GM19351 (cell line): ENCODE measurements around the gene PDE6A.
"Not testable (repeated sequence)": the region's sequence is repeated elsewhere in the genome, so short reads cannot be mapped to it uniquely, and the experiment has no call there.

Experiments
- ATAC-seq: cut with Tn5 transposase; IDR thresholded peaks from one replicate; pipeline ENCODE4 v1.9.1; 2021; ENCODE audit warnings: mild to moderate bottlenecking, moderate library complexity; ENCODE audit not compliant: unreplicated experiment

Gene PDE6A

DNA sequence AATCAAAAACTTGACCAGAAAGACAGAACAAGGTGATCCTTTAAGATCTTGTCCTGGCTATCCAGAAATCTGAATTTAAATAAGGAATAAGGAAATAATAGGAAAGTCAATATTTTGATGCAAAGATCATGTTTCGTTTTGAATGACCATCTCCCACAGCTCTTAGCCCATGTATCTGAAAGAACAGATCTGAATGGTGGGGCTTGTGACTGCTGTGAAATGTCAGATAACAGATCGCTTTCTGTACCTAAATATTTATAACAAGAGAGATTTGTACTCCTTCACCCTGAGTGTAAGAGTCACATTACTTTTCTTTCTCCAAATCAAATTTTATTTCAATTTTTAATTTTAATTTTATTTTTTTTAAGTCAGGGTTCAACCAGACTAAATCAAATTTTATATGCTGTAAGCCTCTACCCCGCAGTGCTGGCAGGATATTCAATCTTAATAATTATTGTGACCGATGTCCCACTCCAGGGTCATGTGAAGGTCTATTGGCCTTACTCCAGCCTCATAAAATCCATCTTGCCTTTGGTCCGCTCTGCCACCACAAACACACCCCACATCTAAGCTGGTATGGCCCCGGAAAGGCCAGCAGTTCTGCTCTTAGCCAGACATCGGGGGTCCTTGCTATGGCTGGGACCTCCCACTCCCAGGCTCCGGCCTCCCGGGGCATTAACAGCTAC is 9.0 kb upstream of the PDE6A start:
- ATAC-seq, result no peak

DNA sequence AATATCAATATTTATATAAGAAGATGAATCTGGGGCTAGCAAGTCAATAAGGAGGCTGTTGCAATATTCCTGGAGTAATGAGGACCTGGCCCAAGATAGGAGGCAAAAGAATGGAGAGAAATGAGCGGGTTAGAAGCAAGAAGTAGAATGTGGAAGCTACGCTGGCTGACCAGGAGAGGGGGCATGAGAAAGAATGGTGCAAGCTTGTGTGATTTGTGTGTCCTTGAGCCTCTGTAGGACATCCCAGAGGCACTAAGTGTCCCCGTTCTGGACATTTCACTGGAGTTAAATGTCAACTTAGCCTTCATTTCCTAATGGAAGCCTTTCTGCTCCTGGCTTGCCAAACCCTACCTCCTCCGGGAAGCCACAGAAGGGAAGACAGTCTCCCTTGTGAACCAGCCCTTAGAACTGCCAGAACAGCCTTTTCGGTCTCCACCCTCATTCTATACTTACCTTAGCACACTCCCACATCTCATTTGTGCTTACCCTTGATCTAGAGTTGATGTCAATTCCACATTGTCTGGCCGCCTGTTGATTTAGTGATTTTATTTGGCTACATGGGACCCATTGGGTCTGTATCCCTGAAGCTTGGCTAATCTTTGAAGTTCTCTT is 6.7 kb upstream of the PDE6A start:
- ATAC-seq, result no peak

DNA sequence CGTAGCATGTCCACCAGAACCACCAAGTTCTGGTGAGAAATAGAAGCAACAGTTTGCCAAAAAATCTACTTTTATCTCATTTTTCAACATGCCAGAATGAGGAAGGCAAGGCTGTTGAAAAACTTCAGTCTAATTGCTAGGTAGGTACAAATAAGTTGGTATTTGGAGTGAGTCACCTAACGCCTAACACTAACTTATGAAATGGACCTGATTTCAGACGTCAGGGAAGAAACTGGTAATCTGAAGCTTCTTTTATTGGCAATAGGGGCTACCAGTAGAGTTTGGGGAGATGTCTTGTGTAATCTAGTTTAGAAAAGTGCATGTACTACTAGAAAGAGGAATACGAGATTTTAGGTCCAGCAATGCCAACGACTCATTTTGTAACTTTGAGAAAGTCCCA is 4.4 kb upstream of the PDE6A start:
- ATAC-seq, result no peak

DNA sequence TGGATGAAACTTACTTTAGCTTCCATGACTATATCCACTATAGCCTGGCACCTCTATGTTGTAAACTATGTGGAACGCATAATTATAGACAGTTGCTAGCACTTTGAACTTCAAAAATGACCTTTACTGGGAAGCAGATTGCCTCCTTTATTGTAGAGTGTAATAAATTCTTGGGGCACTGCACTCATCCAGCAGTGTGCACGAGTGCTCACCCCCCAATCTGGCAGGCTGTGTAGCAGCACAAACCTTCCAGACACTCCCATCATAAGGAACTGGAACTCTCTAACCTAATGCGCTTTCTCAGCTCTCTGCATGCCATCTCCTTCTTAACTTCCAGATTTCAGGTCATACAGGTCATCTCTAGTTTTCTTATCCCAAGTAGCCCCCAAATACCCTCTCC is 1.5 kb upstream of the PDE6A start:
- no peak for ATAC-seq

DNA sequence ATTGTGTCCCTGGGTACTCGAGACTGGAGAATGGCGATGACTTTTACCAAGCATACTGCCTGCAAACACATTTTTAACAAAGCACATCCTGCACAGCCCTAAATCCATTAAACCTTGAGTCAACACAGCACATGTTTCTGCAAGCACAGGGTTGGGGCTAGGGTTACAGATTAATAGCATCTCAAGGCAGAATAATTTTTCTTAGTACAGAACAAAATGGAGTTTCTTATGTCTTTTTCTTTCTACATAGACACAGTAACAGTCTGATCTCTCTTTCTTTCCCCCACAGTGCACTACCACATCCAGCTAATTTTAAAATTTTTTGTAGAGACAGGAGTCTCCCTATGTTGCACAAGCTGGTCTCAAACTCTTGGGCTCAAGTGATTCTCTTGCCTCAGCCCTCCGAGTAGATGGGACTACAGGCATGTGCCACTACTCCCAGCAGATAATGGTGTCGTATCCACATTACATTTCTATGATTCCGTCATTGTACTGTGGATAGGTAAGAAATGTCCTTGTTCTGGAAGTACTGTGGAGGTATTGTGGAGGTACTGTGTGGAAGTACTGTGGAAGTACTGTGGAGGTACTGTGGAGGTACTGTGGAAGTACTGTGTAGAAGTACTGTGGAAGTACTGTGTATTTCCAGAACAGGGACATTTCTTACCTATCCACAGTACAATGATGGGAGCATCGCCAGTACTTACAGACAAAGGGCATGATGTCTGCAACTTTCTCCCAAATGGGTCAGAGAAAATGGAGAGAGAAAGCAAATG is 1.2 kb downstream of the PDE6A start:
- not testable (repeated sequence) for ATAC-seq

DNA sequence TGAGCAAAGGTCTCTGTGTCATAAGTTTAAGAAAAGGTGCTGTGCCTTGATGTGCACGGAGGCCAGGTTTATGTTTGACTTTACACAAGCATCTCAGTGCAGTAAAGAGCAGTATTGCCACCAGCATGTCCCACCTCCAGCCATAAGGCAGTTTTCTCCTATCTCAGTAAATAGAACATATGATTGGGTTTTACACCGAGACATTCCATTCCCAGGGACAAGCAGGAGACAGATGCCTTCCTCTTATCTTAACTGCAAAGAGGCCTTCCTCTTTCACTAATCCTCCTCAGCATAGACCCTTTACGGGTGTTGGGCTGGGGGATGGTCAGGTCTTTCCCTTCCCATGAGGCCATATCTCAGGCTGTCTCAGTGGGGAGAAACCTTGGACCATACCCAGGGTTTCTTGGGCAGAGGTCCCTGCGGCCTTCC is 1.8 kb downstream of the PDE6A start:
- not testable (repeated sequence) for ATAC-seq

DNA sequence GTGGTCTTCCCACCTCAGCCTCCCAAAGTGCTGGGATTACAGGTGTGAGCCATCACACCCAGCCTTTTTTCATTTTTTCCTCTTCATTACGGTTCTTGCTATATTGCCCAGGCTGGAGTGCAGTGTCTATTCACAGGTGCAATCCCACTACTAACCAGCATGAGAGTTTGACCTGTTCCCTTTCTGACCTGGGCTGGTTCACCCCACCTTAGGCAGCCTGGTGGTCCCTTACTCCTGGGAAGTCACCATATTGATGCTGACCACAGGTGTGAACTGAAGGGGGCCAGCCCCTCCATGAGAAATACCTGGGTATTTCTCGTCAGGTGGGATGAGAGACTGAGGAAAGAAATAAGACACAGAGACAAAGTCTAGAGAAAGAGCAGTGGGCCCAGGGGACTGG is 2.4 kb downstream of the PDE6A start:
- no peak for ATAC-seq

DNA sequence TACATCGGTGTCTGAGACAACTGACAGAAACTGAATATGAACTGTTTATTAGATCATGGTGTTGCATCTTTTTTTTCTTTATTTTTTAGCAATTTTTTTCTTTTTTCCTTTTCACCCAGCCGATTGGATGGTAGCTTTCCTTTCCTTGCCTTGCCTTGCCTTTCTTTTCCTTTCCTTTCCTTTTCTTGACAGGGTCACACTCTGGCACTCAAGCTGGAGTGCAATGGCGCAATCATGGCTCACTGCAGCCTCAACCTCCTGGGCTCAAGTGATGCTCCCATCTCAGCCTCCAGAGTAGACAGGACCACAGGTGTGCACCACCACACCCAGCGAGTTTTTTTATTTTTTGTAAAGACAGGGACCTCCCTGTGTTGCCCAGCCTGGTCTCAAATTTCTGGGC is 2.8 kb downstream of the PDE6A start:
- ATAC-seq, result no peak

DNA sequence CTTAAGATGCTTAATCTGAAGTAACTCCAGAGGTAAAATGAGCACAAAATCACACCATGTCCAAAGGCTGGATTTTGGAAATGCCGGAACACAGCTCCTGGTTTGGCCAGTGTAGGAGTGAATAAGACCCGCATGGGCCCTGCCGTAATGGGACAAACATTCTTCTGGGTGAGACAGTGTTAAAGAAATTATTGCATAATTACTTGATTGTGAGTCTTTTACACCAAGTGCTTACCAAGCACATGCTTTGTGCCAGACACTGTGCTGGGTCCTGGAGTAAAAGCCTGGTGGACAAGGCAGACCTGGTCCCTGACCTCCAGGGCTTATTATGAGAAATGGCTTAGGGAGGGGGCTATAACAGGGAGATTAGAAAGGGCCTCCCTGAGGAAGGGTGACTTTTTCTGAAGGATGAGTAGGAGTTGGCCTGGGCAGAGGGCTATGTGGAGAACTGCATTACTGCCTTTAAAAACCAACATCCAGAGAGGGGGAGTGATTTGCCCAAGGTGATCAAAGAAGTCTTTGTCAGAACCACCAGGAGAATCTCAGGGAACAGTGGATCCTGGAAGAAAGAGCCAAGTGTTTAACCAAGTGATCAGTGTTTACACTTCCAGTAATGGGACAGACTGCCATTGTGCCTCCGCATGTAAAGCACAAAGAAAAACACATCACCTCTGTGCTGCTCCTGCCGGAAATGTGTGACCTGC is 3.5 kb downstream of the PDE6A start:
- no peak for ATAC-seq

DNA sequence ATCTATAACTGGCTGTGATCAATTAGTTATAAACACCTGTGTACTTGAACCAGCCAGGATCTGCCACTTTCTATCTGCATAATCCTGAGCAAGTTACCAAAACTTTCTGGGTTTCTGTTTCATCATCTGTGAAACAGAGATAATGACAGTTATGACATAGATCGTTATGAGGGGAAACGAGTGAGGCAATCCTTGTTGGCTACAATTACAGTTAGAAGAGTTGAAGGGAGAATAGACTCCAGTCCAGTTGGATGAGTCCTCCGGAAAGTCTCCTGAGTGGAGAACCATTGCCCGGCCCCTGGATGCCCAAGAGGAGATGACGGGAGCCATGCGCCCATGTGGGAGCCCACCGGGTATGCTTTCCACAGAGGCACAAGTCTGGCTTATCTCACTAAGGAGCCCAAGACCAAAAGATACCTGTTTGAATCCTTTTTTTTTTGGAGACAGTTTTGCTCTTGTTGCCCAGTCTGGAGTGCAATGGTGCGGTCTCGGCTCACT is 4.5 kb downstream of the PDE6A start:
- ATAC-seq, result peak; percentile 91

DNA sequence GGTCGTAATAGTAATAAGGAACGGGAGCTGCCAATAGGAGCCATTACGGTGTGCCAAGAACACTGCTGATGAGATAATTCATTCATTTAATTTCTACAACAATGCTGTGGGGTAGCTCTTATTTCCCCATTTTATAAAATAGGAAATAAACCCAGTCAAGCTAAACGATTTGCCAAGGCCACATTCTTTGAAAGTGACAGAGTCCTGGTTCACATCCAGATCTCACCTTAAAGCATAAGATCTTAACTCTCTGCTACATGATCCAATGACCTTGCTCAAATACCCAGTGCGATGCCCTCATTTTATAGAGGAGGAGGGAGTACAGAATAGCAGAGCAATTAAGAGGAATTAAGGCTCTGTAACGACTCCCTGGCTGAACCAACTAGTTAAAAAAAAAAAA is 5.0 kb downstream of the PDE6A start:
- ATAC-seq, result no peak

DNA sequence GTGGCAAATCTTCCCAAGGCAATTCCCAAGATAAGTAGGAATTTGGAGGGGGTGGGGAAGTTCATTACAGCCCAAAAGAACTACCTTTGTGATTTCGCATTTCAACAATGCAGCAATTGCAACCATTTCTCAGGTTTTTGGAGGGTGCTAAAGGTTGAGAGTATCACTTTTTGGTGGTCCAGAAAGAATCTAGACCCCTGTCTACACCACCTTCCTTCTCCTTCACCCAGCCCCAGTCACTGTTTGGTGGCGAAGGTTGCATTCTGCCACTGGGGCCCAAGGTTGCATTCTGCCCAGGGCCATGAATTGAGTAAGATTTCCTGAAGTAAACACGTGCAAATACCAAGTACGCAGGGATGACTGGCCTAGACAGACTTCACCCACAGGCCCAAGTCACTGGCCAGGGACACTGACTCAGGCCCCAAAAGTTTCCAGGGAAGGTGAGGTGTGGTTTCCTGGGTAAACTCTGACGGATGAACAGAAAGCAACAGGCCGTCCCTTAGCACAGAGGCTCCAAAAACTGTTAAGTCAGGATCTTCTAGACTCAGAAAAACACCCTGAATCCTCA is 5.7 kb downstream of the PDE6A start:
- no peak for ATAC-seq

DNA sequence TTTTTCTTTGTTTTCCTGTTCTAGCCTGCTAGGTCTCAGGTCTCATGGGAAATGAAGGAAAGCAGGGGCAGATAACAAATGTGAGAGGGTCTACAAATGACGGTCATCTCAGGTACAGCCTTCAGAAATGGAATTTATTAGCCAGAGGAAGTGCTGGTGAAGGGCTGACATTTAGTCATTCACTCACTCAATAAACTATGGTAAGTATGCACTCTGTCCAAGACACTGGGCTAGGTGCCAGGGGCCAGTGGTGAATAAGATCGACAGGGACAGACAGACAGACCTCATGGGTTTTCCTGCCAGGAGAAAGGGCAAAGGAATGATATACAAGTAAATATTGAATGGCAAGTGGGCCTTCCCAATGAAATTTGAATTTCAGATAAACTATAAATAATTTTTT is 6.3 kb downstream of the PDE6A start:
- no peak for ATAC-seq

DNA sequence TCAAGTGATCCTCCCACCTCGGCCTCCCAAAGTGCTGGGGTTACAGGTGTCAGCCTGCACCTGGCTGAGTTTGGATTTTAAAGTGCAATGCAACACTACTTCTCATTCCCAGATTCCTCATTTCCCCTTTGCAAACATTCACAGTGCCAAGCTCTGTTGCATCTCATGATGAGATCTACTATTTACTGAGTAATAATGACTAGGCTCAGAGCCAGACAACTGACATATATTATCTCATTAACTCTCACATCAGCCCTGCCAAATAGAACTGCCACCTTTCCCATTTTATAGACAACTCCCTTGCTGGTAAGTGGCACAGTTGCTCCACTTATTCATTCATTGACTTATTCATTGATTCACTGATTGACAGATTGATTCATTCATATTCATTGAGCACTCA is 7.0 kb downstream of the PDE6A start:
- no peak for ATAC-seq

DNA sequence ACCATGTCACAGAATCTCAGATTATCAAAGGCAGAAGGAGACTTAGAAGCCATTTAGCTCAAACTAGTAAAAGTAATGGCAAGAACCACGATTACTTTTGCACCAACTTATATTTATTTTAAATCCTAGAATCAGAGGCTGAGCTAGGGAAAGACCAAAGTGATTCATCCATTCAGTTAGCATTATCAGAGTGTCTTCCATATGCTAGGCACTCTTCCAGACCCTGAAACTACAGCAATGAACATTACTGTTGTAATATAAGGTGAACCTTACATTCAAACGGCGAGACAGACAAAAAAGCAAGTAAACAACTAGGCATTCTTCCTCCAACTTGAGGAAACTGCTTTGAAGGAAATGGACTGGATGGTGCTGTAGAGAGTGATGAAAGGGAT is 7.9 kb downstream of the PDE6A start:
- ATAC-seq, result no peak

DNA sequence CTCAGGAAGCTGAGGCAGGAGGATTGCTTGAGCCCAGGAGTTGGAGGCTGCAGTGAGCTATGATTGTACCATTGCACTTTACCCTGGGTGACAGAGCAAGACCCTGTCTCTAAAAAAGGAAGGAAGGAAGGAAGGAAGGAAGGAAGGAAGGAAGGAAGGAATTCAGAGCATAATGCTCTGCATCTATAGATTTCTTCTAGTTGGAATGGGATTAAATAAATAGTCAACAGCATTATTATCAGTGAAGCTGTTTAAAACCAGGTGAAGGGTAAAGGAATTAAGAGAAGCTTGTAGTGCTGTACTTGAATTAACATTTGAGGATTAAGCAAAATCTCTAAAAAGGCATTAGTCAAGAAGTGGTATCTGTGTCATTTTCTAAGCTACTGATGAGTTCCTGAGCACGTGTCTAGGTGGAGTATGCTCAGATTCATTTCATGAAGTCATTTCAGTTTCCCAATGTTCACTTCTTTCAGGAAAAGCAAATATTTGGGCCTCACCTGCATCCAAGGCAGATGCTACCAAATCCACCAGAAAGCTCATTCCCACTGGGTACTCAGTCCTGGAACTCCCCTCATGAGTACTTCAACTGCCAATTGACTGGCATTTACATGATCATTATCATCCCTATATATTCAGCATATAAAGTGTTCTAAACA is 8.4 kb downstream of the PDE6A start:
- ATAC-seq, result no peak

DNA sequence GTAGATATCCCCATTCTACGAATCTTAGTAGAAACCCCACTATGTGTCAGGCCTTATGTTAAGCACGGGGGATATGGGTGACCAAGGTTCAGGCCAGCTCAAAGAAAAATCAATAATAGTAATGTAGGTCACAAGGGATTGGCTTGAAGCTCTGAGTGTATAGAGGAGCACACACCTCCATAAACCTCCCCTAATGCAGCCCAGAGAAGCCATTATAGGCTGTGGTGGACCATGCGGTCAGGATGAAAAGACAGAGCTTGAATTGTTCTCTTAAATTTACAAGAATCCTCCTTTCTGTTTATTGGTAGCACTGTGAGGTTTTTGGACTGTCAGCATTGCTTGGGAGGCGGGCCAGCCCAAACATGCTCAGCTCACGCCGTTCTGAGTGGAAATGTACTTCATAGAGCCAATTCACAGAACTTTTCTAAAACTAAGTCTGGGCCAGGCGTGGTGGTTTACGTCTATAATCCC is 9.1 kb downstream of the PDE6A start:
- no peak for ATAC-seq

DNA sequence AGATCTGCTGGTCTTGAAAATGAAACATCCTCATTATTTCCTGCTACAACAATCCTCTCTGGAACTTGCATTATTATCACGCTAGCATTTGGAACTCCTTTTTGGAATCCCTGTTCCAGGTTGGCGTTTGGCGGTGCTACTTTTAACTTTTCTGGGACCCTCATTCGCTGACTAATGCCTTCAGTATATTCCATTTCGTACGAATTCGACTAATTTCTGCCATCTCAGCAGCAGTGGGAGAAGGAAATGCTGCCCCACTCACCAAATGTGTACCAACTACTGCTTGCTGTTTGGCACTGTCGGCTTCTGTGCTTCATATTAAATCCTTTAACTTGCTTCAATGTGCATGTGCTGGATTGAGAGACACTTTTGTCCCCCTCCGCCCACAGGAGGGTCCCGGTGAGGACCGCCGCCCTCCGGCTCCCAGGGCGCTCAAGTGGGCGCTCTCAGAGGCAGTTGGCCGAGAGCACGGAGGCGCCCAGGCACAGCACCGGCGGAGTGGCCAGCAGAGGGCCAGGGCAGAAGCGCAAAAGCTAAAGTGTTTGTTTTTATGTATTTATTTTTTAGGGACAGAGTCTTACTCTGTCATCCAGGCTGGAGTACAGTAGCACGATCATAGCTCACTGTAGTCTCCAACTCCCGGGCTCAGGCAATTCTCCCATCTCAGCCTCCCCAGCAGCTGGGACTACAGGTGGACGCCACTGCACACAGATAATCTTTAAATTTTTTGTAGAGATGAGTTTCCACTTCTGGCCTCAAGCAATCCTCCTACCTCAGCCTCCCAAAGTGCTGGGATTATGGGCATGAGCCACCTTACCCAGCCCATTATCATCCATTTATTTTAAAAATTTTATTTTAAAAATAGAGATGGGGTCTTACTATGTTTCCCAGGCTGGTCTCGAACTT is 11.9 kb downstream of the PDE6A start:
- no peak for ATAC-seq

DNA sequence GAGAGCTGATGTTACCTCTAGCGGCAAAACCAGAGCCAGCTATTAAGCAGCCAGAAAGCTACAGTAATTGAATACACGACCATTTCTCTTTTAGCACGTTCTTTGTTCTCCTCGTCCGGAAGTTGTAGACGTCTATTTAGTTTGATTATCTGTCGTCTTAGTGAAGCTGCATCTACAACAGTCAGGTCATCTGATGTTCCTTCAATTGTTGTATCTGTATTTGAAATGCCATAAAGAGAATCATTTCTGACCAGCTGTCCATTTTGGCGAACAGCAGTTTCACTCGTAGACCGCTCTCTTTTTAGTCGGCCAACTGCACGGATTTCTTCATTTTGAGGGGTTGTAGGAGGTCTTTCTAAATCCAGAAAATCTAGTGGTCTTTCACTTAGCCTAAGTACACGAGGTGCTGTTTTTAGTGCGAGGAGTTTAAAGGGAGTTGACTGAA is 12.6 kb downstream of the PDE6A start:
- no peak for ATAC-seq
